Vagina (tissue), 2 donors: Measurements from ENCODE around the gene EPN2. TPM values are rescaled to one million over a fixed set of nuclear protein-coding genes. Genes with fewer than 3 reads are reported as not detected.

Source experiments
- DNase-seq, 2 donors: peaks; one replicate each; pipeline ENCODE4 v3.0.0-alpha.2; 2017; ENCODE audit errors: extremely low spot score in 2 of 2
- H3K27ac ChIP-seq: fragments of 200-600 bp; sonication (generic); one replicate; pipeline ENCODE4 v1.5.1; 2019
- H3K27me3 ChIP-seq: fragments of 200-600 bp; sonication (generic); one replicate; pipeline ENCODE4 v1.5.1; 2019
- H3K36me3 ChIP-seq, 2 donors: fragments of 200-600 bp; sonication (generic); one replicate each; pipeline ENCODE4 v1.5.1; 2017 to 2019
- H3K4me1 ChIP-seq: fragments of 200-600 bp; sonication (generic); one replicate; pipeline ENCODE4 v1.5.1; 2019
- H3K4me3 ChIP-seq, 2 donors: fragments of 200-600 bp; sonication (generic); 1 replicate in 1 of 2; 2 replicates in 1 of 2; pipeline ENCODE4 v1.5.1; 2016 to 2019
- H3K9me3 ChIP-seq: fragments of 200-600 bp; sonication (generic); one replicate; pipeline ENCODE4 v1.5.1; 2019
- CTCF ChIP-seq, 3 experiments: fragments of 450-650 bp in 2 of 3; fragments of 200-600 bp in 1 of 3; sonication (generic) in 1 of 3; IDR thresholded peaks; one replicate each; pipeline ENCODE4 v1.5.1; 2017 to 2019; ENCODE audit warnings: antibody characterized with exemption in 3 of 3, mild to moderate bottlenecking in 2 of 3, moderate library complexity in 2 of 3
- POLR2A ChIP-seq, 2 donors: fragments of 450-650 bp; IDR thresholded peaks; one replicate each; pipeline ENCODE4 v1.6.1; 2017; ENCODE audit warnings: antibody characterized with exemption in 2 of 2, mild to moderate bottlenecking in 2 of 2, moderate library complexity in 2 of 2
- POLR2AphosphoS5 ChIP-seq, 2 donors: sonication (generic); formaldehyde crosslinking; IDR thresholded peaks; one replicate each; pipeline ENCODE4 v1.9.0; 2017; ENCODE audit warnings: antibody characterized with exemption in 2 of 2, mild to moderate bottlenecking in 2 of 2, low read depth in 1 of 2; ENCODE audit not compliant: insufficient read depth in 1 of 2
- intact Hi-C: fragments of 100-400 bp; cut with DNase I; formaldehyde crosslinking; loops from one replicate; pipeline ENCODE4 v1.15.1; 2023
- total RNA-seq: library from RNA; depleted of rRNA; stranded (reverse); fragments of >200 nt; gene quantifications from one replicate; pipeline ENCODE4 v1.2.3, GENCODE V29; 2016

EPN2 gene
- total RNA-seq, 1 donor from 2014 or later = 65.6 TPM

GRCh38 chr17:19316761-19317358 lies 79.7 kb downstream of the EPN2 start:
- Histone ChIP-seq H3K27ac (peak overlapping the region; percentile 8), H3K36me3 (peaks cover 0 to 26% of the 10 kb centered on the region in 2 donors), H3K9me3 (no peaks in the 10 kb centered on the region), H3K4me1 (peaks cover 45% of the 10 kb centered on the region), H3K27me3 (no peaks in the 10 kb centered on the region), H3K4me3 (no peak overlapping the region)
- intact Hi-C loops = no loop called here
- DNase-seq = no peak
- TF ChIP-seq POLR2A (IDR thresholded peaks at IDR 0.05) = no peak
- TF ChIP-seq CTCF (IDR thresholded peaks at IDR 0.05) = no peak
- TF ChIP-seq POLR2AphosphoS5 (IDR thresholded peaks at IDR 0.05; ENCODE audit: insufficient read depth in 1 of 2, low read depth in 1 of 2) = no peak

- H3K4me1 ChIP-seq = peaks cover 39% of the 10 kb centered on the region
- H3K9me3 ChIP-seq = no peaks in the 10 kb centered on the region
- intact Hi-C loops = no loop called here
- TF ChIP-seq CTCF (IDR thresholded peaks at IDR 0.05) = no peak
- TF ChIP-seq POLR2AphosphoS5 (IDR thresholded peaks at IDR 0.05; ENCODE audit: insufficient read depth in 1 of 2, low read depth in 1 of 2) = peak; percentile 72 to 78
- peak overlapping the region; percentile 8 for H3K27ac ChIP-seq
- no peaks in the 10 kb centered on the region for H3K27me3 ChIP-seq
- H3K4me3 ChIP-seq = no peak overlapping the region
- peaks cover 0 to 19% of the 10 kb centered on the region in 2 donors for H3K36me3 ChIP-seq
- DNase-seq = no peak
Measured at GRCh38 chr17:19317359-19318095, 80.4 kb downstream of the EPN2 start.

DNA sequence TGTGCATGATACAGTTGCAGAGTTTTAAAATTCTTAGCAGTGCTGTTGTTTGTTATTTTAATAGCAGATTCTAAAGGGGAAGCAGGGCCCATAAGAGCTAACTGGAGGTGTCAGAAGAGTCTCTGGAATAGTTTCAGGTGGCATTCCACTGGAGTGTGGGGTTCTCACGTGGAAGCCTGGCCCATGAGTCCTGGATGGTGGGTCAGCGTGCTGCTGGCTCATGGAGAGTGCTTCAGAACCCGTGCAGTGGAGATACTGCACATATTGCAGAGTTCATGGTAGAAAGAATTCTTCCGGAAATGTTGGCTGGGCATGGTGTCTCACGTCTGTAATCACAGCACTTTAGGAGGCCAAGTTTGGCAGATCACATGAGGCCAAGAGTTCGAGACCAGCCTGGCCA lies 81.4 kb downstream of the EPN2 start:
- Histone ChIP-seq H3K9me3 (no peaks in the 10 kb centered on the region), H3K27me3 (no peaks in the 10 kb centered on the region), H3K27ac (no peak overlapping the region), H3K4me3 (no peak overlapping the region), H3K4me1 (peaks cover 28% of the 10 kb centered on the region), H3K36me3 (peaks cover 0 to 11% of the 10 kb centered on the region in 2 donors)
- intact Hi-C loops = no loop called here
- TF ChIP-seq POLR2A (IDR thresholded peaks at IDR 0.05) (no peak), CTCF (IDR thresholded peaks at IDR 0.05) (no peak), POLR2AphosphoS5 (IDR thresholded peaks at IDR 0.05; ENCODE audit: insufficient read depth in 1 of 2, low read depth in 1 of 2) (no peak)
- DNase-seq = no peak

- no peaks in the 10 kb centered on the region for H3K27me3 ChIP-seq
- no peak overlapping the region for H3K4me3 ChIP-seq
- no peak for DNase-seq
- H3K27ac ChIP-seq = no peak overlapping the region
- no peaks in the 10 kb centered on the region for H3K9me3 ChIP-seq
- H3K4me1 ChIP-seq = peaks cover 16% of the 10 kb centered on the region
- intact Hi-C loops = no loop called here
- TF ChIP-seq POLR2AphosphoS5 (IDR thresholded peaks at IDR 0.05; ENCODE audit: insufficient read depth in 1 of 2, low read depth in 1 of 2) = no peak
- no peak for TF ChIP-seq POLR2A (IDR thresholded peaks at IDR 0.05)
- TF ChIP-seq CTCF (IDR thresholded peaks at IDR 0.05) = no peak
- H3K36me3 ChIP-seq = peaks cover 0 to 7% of the 10 kb centered on the region in 2 donors
Measured at GRCh38 chr17:19319771-19320505, 82.8 kb downstream of the EPN2 start.
